WTC11 (cell line): ENCODE data around the gene ADRA1B. TPM values are rescaled to one million over a fixed set of nuclear protein-coding genes. Genes with fewer than 3 reads are reported as not detected.
A peak's percentile ranks its signal among the peaks of the same experiment; 100 is the strongest.

Experiments used
- ATAC-seq: fragments of 200-7000 bp; cut with Tn5 transposase; 2 replicates; pipeline ENCODE4 v1.10.0; 2021; ENCODE audit warnings: mild to moderate bottlenecking, moderate library complexity
- CTCF ChIA-PET: fragments of 300-600 bp; sonication (Branson Sonifier 250); formaldehyde crosslinking; loops from one replicate; lab custom pipeline; 2021; ENCODE audit warnings: antibody characterized with exemption; lab: Charles Lee
- POLR2A ChIA-PET: fragments of 350-600 bp; sonication (Branson Sonifier 250); formaldehyde crosslinking; loops from one replicate; lab custom pipeline; 2021; ENCODE audit warnings: antibody characterized with exemption; lab: Charles Lee
- DNase-seq: peaks from one replicate; pipeline ENCODE4 v3.0.0; 2021; ENCODE audit warnings: low spot score
- H3K27ac Mint-ChIP-seq: 2 replicates; pipeline ENCODE4 v1.8.0; 2021; ENCODE audit warnings: mixed read lengths
- H3K27me3 Mint-ChIP-seq: 2 replicates; pipeline ENCODE4 v1.8.0; 2021; ENCODE audit warnings: low read depth, mild to moderate bottlenecking, moderate library complexity, mixed read lengths
- H3K36me3 Mint-ChIP-seq: 2 replicates; pipeline ENCODE4 v1.8.0; 2021; ENCODE audit warnings: mixed read lengths
- H3K4me1 Mint-ChIP-seq: 2 replicates; pipeline ENCODE4 v1.8.0; 2022; ENCODE audit warnings: mixed read lengths
- H3K4me3 Mint-ChIP-seq: 2 replicates; pipeline ENCODE4 v1.8.0; 2021; ENCODE audit warnings: mild to moderate bottlenecking, moderate library complexity, mixed read lengths
- H3K9me3 Mint-ChIP-seq: 2 replicates; pipeline ENCODE4 v1.8.0; 2021; ENCODE audit warnings: mixed read lengths
- CREB1 ChIP-seq: sonication (generic); formaldehyde crosslinking; IDR thresholded peaks from 2 replicates; pipeline ENCODE4 v1.8.0; 2023; ENCODE audit warnings: mild to moderate bottlenecking, missing genetic modification reagents
- CREM ChIP-seq: sonication (generic); formaldehyde crosslinking; IDR thresholded peaks from 2 replicates; pipeline ENCODE4 v1.8.1; 2022; ENCODE audit warnings: mild to moderate bottlenecking, missing genetic modification reagents, moderate library complexity
- ESRRA ChIP-seq: sonication (generic); formaldehyde crosslinking; IDR thresholded peaks from 2 replicates; pipeline ENCODE4 v1.8.1; 2022; ENCODE audit warnings: mild to moderate bottlenecking, missing genetic modification reagents, borderline replicate concordance
- ETV6 ChIP-seq: sonication (generic); formaldehyde crosslinking; IDR thresholded peaks from 2 replicates; pipeline ENCODE4 v1.8.1; 2022; ENCODE audit warnings: mild to moderate bottlenecking, missing genetic modification reagents
- FOXK1 ChIP-seq: sonication (generic); formaldehyde crosslinking; IDR thresholded peaks from 2 replicates; pipeline ENCODE4 v1.8.0; 2022; ENCODE audit warnings: mild to moderate bottlenecking, moderate library complexity, missing genetic modification reagents
- GABPB1 ChIP-seq: sonication (generic); formaldehyde crosslinking; IDR thresholded peaks from 2 replicates; pipeline ENCODE4 v1.8.1; 2023; ENCODE audit warnings: mild to moderate bottlenecking, missing genetic modification reagents
- GTF2I ChIP-seq: fragments of 250-450 bp; sonication (Bioruptor Pico); conservative IDR thresholded peaks from 2 replicates; pipeline ENCODE4 v1.4.0; 2021; ENCODE audit warnings: mild to moderate bottlenecking
- HMGA2 ChIP-seq: fragments of 250-450 bp; sonication (Bioruptor Pico); IDR thresholded peaks from 2 replicates; pipeline ENCODE4 v1.4.0; 2021; ENCODE audit warnings: mild to moderate bottlenecking, moderate library complexity
- JUN ChIP-seq: sonication (generic); formaldehyde crosslinking; IDR thresholded peaks from 2 replicates; pipeline ENCODE4 v1.8.0; 2023; ENCODE audit warnings: mild to moderate bottlenecking, missing genetic modification reagents
- NR1H2 ChIP-seq: sonication (generic); formaldehyde crosslinking; IDR thresholded peaks from 2 replicates; pipeline ENCODE4 v1.9.0; 2021; ENCODE audit warnings: mild to moderate bottlenecking, moderate library complexity, missing genetic modification reagents
- SMAD3 ChIP-seq: sonication (generic); formaldehyde crosslinking; IDR thresholded peaks from 2 replicates; pipeline ENCODE4 v1.8.0; 2022; ENCODE audit warnings: missing genetic modification reagents, mild to moderate bottlenecking, borderline replicate concordance
- SP1 ChIP-seq: sonication (generic); formaldehyde crosslinking; conservative IDR thresholded peaks from 2 replicates; pipeline ENCODE4 v1.8.1; 2022; ENCODE audit warnings: missing genetic modification reagents
- USF2 ChIP-seq: sonication (generic); formaldehyde crosslinking; IDR thresholded peaks from 2 replicates; pipeline ENCODE4 v1.8.1; 2023; ENCODE audit warnings: mild to moderate bottlenecking, missing genetic modification reagents, moderate library complexity
- ZBTB21 ChIP-seq: sonication (generic); formaldehyde crosslinking; IDR thresholded peaks from 2 replicates; pipeline ENCODE4 v1.8.1; 2023; ENCODE audit warnings: mild to moderate bottlenecking, missing genetic modification reagents, borderline replicate concordance
- ZBTB43 ChIP-seq: sonication (generic); formaldehyde crosslinking; IDR thresholded peaks from 2 replicates; pipeline ENCODE4 v1.8.1; 2023; ENCODE audit warnings: mild to moderate bottlenecking, missing genetic modification reagents
- ZNF232 ChIP-seq: sonication (generic); formaldehyde crosslinking; IDR thresholded peaks from 2 replicates; pipeline ENCODE4 v1.8.0; 2022; ENCODE audit warnings: mild to moderate bottlenecking, missing genetic modification reagents
- ZNF396 ChIP-seq: fragments of 250-450 bp; sonication (Bioruptor Pico); IDR thresholded peaks from 2 replicates; pipeline ENCODE4 v1.8.0; 2021; ENCODE audit warnings: mild to moderate bottlenecking, moderate library complexity, borderline replicate concordance
- ZNF671 ChIP-seq: fragments of 250-450 bp; sonication (Bioruptor Pico); IDR thresholded peaks from 2 replicates; pipeline ENCODE4 v1.8.0; 2021; ENCODE audit warnings: mild to moderate bottlenecking
- total RNA-seq: library from RNA; stranded (reverse); gene quantifications from 3 replicates; pipeline ENCODE4 v1.2.3, GENCODE V29; 2021
- TF ChIP-seq, protein P1 (sequence below): sonication (generic); formaldehyde crosslinking; IDR thresholded peaks from 2 replicates; pipeline ENCODE4 v1.8.0; 2022; ENCODE audit warnings: mild to moderate bottlenecking, missing genetic modification reagents
- TF ChIP-seq, protein P2 (sequence below): fragments of 250-450 bp; sonication (Bioruptor Pico); IDR thresholded peaks from 2 replicates; pipeline ENCODE4 v1.9.0; 2021; ENCODE audit warnings: moderate library complexity, mild to moderate bottlenecking, inconsistent platforms, borderline replicate concordance
- TF ChIP-seq, protein P3 (sequence below): sonication (generic); formaldehyde crosslinking; IDR thresholded peaks from 2 replicates; pipeline ENCODE4 v1.8.1; 2023; ENCODE audit warnings: mild to moderate bottlenecking, missing genetic modification reagents, borderline replicate concordance
- TF ChIP-seq, protein P4 (sequence below): sonication (generic); formaldehyde crosslinking; IDR thresholded peaks from 2 replicates; pipeline ENCODE4 v1.8.1; 2022; ENCODE audit warnings: mild to moderate bottlenecking, moderate library complexity, missing genetic modification reagents
- TF ChIP-seq, protein P5 (sequence below): fragments of 250-450 bp; sonication (Bioruptor Pico); conservative IDR thresholded peaks from 2 replicates; pipeline ENCODE4 v1.9.0; 2021; ENCODE audit warnings: mild to moderate bottlenecking
- TF ChIP-seq, protein P6 (sequence below): sonication (generic); formaldehyde crosslinking; IDR thresholded peaks from 2 replicates; pipeline ENCODE4 v1.8.0; 2022; ENCODE audit warnings: mild to moderate bottlenecking, missing genetic modification reagents
- TF ChIP-seq, protein P7 (sequence below): fragments of 250-450 bp; sonication (Bioruptor Pico); IDR thresholded peaks from 2 replicates; pipeline ENCODE4 v1.8.0; 2021; ENCODE audit warnings: mild to moderate bottlenecking

Gene ADRA1B
- total RNA-seq, 1 experiment from 2014 or later: 0.11 TPM

DNA sequence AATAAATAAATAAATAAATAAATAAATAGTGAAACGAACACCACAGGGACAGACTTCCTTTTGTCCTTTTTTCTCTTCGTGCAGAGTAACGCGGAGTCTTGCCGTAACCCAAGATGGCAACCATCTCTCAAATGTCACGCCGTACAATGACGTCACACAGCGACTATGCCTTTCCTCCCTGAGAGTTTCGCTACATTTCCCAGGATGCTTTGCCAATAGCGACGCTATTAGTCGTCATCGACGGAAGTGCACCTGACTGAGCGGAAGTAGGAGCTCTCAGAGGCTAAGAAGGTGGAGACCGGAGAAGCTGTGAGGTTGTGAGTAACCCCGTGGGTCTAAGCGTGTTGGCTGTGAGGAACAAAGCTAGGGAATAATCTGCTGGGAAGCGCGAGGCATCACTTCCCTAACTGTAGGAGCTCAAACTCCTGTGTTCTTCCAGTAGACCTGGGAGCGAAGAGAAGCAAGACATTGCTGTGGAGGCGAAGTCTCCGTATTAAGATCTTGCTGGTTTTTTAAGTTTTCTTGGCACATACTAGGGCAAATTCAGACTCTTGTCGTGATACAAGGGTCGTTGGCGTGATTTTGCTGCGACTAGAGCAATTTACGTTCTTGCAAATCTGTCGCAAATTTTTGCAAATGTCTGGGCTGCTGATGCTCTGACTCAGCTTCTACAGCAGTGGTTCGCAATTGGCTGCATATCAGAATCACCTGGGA, 92.8 kb downstream of the ADRA1B start, which contains the start of gene TTC1:
TSS of gene TTC1 (plus strand) at position 263 of the 714 bp plus-strand sequence. CDS start 1,390 bp downstream, outside the sequence.
- H3K4me3 Mint-ChIP-seq: peak within 1 kb of the TSS; percentile 100
- no peaks in the 10 kb centered on the region for H3K27me3 Mint-ChIP-seq
- H3K36me3 Mint-ChIP-seq: peaks cover 30% of the 10 kb centered on the region
- H3K27ac Mint-ChIP-seq: peak within 1 kb of the TSS; percentile 99
- peak; percentile 90 for DNase-seq
- CTCF ChIA-PET: interaction anchor here (0.5 to 3.1 kb wide), 6 partner anchors 13 to 493 kb away, joined by 3 to 31 read pairs (median 4); no protein-coding TSS in a partner anchor
- H3K4me1 Mint-ChIP-seq: peaks cover 12% of the 10 kb centered on the region
- H3K9me3 Mint-ChIP-seq: no peaks in the 10 kb centered on the region
- POLR2A ChIA-PET: interaction anchor here (0.6 kb wide), 1 partner anchor 1420 kb away, joined by 3 read pairs; no protein-coding TSS in a partner anchor
- peak; percentile 95 for ATAC-seq
- TF ChIP-seq, protein P1, sequence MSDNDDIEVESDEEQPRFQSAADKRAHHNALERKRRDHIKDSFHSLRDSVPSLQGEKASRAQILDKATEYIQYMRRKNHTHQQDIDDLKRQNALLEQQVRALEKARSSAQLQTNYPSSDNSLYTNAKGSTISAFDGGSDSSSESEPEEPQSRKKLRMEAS (CRISPR knock-in tag): no peak
- TF ChIP-seq, protein P2, sequence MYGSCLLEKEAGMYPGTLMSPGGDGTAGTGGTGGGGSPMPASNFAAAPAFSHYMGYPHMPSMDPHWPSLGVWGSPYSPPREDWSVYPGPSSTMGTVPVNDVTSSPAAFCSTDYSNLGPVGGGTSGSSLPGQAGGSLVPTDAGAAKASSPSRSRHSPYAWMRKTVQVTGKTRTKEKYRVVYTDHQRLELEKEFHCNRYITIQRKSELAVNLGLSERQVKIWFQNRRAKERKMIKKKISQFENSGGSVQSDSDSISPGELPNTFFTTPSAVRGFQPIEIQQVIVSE: no peak
- TF ChIP-seq, protein P3, sequence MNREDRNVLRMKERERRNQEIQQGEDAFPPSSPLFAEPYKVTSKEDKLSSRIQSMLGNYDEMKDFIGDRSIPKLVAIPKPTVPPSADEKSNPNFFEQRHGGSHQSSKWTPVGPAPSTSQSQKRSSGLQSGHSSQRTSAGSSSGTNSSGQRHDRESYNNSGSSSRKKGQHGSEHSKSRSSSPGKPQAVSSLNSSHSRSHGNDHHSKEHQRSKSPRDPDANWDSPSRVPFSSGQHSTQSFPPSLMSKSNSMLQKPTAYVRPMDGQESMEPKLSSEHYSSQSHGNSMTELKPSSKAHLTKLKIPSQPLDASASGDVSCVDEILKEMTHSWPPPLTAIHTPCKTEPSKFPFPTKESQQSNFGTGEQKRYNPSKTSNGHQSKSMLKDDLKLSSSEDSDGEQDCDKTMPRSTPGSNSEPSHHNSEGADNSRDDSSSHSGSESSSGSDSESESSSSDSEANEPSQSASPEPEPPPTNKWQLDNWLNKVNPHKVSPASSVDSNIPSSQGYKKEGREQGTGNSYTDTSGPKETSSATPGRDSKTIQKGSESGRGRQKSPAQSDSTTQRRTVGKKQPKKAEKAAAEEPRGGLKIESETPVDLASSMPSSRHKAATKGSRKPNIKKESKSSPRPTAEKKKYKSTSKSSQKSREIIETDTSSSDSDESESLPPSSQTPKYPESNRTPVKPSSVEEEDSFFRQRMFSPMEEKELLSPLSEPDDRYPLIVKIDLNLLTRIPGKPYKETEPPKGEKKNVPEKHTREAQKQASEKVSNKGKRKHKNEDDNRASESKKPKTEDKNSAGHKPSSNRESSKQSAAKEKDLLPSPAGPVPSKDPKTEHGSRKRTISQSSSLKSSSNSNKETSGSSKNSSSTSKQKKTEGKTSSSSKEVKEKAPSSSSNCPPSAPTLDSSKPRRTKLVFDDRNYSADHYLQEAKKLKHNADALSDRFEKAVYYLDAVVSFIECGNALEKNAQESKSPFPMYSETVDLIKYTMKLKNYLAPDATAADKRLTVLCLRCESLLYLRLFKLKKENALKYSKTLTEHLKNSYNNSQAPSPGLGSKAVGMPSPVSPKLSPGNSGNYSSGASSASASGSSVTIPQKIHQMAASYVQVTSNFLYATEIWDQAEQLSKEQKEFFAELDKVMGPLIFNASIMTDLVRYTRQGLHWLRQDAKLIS (CRISPR knock-in tag): no peak
- 0 out of 2 replicates have a peak, but pooled peaks have one; percentile 14 for TF ChIP-seq ZBTB21 (CRISPR knock-in tag)
- TF ChIP-seq, protein P4, sequence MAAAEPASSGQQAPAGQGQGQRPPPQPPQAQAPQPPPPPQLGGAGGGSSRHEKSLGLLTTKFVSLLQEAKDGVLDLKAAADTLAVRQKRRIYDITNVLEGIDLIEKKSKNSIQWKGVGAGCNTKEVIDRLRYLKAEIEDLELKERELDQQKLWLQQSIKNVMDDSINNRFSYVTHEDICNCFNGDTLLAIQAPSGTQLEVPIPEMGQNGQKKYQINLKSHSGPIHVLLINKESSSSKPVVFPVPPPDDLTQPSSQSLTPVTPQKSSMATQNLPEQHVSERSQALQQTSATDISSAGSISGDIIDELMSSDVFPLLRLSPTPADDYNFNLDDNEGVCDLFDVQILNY (CRISPR knock-in tag): no peak
- TF ChIP-seq HMGA2 (CRISPR knock-in tag): peak; percentile 28; the same call in 1 of the 2 replicates
- peak; percentile 80; the same call in 1 of the 2 replicates for TF ChIP-seq FOXK1 (CRISPR knock-in tag)
- TF ChIP-seq, protein P5, sequence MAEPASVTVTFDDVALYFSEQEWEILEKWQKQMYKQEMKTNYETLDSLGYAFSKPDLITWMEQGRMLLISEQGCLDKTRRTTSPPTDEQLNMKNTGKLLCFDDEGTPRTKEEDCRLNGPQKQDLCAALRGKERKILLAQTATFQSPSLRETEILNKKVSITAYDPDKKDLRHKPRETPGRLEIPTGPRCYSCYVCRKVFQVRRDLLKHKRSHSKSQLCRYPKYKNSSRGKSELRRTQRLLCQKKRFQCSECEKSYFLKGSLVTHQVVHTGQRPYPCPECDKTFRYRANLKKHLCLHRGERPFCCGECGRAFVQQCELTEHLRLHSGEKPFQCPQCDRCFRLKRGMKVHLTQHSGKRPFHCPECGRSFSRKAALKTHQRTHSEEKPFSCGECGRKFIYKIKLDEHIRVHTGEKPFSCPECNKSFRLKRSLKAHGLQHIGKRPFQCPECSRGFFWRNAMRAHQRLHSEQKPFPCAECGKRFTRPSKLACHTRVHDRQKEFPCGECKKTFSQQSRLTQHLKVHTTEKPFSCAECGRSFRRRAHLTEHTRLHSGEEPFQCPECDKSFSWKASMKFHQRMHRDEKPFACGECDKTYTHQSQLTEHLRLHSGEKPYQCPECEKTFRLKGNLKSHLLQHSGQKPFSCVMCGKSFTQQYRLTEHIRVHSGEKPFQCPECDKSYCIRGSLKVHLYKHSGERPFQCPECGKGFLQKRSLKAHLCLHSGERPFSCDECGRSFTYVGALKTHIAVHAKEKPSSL (CRISPR knock-in tag): no peak
- peak; percentile 98 for TF ChIP-seq CREM (CRISPR knock-in tag)
- TF ChIP-seq SMAD3 (CRISPR knock-in tag): 0 out of 2 replicates have a peak, but pooled peaks have one; percentile 35
- TF ChIP-seq, protein P6, sequence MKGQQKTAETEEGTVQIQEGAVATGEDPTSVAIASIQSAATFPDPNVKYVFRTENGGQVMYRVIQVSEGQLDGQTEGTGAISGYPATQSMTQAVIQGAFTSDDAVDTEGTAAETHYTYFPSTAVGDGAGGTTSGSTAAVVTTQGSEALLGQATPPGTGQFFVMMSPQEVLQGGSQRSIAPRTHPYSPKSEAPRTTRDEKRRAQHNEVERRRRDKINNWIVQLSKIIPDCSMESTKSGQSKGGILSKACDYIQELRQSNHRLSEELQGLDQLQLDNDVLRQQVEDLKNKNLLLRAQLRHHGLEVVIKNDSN (CRISPR knock-in tag): peak; percentile 65; the same call in 1 of the 2 replicates
- TF ChIP-seq NR1H2 (CRISPR knock-in tag): no peak
- TF ChIP-seq, protein P7, sequence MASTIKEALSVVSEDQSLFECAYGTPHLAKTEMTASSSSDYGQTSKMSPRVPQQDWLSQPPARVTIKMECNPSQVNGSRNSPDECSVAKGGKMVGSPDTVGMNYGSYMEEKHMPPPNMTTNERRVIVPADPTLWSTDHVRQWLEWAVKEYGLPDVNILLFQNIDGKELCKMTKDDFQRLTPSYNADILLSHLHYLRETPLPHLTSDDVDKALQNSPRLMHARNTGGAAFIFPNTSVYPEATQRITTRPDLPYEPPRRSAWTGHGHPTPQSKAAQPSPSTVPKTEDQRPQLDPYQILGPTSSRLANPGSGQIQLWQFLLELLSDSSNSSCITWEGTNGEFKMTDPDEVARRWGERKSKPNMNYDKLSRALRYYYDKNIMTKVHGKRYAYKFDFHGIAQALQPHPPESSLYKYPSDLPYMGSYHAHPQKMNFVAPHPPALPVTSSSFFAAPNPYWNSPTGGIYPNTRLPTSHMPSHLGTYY (CRISPR knock-in tag): no peak
- peak; percentile 80 for TF ChIP-seq USF2 (CRISPR knock-in tag)
- peak; percentile 54; the same call in 1 of the 2 replicates for TF ChIP-seq ZNF232 (CRISPR knock-in tag)
- TF ChIP-seq ZBTB43 (CRISPR knock-in tag): no peak
- no peak for TF ChIP-seq ZNF396 (CRISPR knock-in tag)
- peak; percentile 64 for TF ChIP-seq SP1 (CRISPR knock-in tag)
- no peak for TF ChIP-seq ZNF671 (CRISPR knock-in tag)
- TF ChIP-seq JUN (CRISPR knock-in tag): no peak
- no peak for TF ChIP-seq GTF2I (CRISPR knock-in tag)
- TF ChIP-seq ETV6: peak; percentile 65; the same call in 1 of the 2 replicates
- TF ChIP-seq CREB1 (CRISPR knock-in tag): peak; percentile 58; the same call in 1 of the 2 replicates
- TF ChIP-seq ESRRA: no peak
- peak; percentile 50; the same call in 1 of the 2 replicates for TF ChIP-seq GABPB1 (CRISPR knock-in tag)
